Muscle layer of colon (tissue), 2 donors: ENCODE data around the gene ATF5.

Source experiments
- H3K27ac ChIP-seq: one replicate; pipeline ENCODE4 v1.7.0; 2013; ENCODE audit warnings: low read depth, mild to moderate bottlenecking, low read length, moderate library complexity
- H3K27me3 ChIP-seq, 2 donors: one replicate each; pipeline ENCODE4 v1.7.0; 2013; ENCODE audit warnings: low read length in 2 of 2, mild to moderate bottlenecking in 2 of 2; ENCODE audit not compliant: insufficient read depth in 2 of 2, control insufficient read depth in 1 of 2
- H3K36me3 ChIP-seq: one replicate; pipeline ENCODE4 v1.7.0; 2013; ENCODE audit warnings: mild to moderate bottlenecking, low read length; ENCODE audit not compliant: insufficient read depth
- H3K4me1 ChIP-seq: one replicate; pipeline ENCODE4 v1.7.0; 2013; ENCODE audit warnings: mild to moderate bottlenecking, low read length; ENCODE audit not compliant: insufficient read depth
- H3K4me3 ChIP-seq, 2 donors: one replicate each; pipeline ENCODE4 v1.7.0; 2013; ENCODE audit warnings: low read length in 2 of 2, low read depth in 1 of 2, mild to moderate bottlenecking in 1 of 2, moderate library complexity in 1 of 2
- H3K9ac ChIP-seq: one replicate; pipeline ENCODE4 v1.7.0; 2013; ENCODE audit warnings: low read length
- H3K9me3 ChIP-seq: one replicate; pipeline ENCODE4 v1.7.0; 2013; ENCODE audit warnings: mild to moderate bottlenecking, low read length
- donor health status: abdominal sarcoma.
- donor health status: Adenocarcinoma of cecum.

ATF5 gene

DNA sequence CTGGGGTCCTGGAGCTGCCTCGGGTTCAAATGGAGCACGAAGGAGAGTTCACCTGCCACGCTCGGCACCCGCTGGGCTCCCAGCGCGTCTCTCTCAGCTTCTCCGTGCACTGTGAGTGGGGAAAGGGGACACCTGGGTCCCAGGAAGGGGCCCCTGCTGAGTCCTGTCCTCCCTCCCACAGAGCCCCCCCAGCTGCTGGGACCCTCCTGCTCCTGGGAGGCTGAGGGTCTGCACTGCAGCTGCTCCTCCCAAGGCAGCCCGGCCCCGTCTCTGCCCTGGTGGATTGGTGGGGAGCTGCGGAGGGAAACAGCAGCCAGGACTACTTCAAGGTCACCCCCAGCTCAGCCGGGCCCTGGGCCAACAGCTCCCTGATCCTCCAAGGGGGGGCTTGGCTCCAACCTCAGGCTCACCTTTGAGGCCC lies 43.0 kb downstream of the ATF5 start:
- Histone ChIP-seq H3K9me3 (no peaks in the 10 kb centered on the region), H3K36me3 (peaks cover 16% of the 10 kb centered on the region), H3K4me1 (no peaks in the 10 kb centered on the region), H3K9ac (no peak overlapping the region), H3K27me3 (peaks cover 0 to 19% of the 10 kb centered on the region in 2 donors), H3K27ac (no peak overlapping the region), H3K4me3 (no peak overlapping the region)

DNA sequence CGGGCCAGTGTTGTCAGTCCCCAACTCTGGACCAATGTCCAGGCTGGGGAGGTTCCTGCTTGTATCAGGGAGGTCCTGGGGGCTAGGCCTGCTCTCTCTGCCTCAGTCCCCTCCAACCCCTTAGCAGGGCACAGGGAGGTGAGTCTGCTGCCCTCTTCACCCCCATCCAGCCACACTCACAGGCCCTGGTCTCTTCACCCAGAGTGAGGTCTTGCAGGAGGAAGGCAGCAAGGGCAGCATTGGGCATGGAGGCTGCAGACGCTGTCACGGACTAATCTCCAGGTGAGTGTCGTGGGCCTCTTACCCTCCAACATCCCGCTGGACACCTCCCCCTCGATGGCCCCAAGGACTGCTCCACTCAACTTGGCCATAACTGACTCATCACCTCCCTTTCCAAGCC lies 43.8 kb downstream of the ATF5 start:
- H3K9me3 ChIP-seq = no peaks in the 10 kb centered on the region
- H3K27me3 ChIP-seq = peaks cover 0 to 15% of the 10 kb centered on the region in 2 donors
- H3K4me3 ChIP-seq = no peak overlapping the region
- H3K27ac ChIP-seq = no peak overlapping the region
- no peak overlapping the region for H3K9ac ChIP-seq
- peaks cover 19% of the 10 kb centered on the region for H3K36me3 ChIP-seq
- no peaks in the 10 kb centered on the region for H3K4me1 ChIP-seq

DNA sequence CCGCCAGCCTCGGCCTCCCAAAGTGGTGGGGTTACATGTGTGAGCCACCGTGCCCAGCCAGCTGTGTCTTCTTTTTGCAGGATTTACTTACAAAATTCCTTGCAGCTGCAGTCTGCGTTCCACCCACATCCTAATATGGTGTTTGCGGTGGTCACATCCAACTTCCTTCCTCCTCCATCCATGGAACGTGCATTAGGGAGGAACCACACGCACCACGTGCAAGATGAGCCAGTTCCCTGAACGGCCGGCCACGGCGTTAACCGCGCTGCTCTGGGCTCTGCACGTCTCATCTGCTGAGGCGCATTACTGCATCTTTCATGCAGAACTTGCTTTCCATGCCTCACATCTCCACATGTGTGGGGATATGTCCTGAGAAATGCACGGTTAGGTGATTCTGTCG lies 45.0 kb downstream of the ATF5 start:
- Histone ChIP-seq H3K36me3 (peaks cover 26% of the 10 kb centered on the region), H3K27ac (no peak overlapping the region), H3K9ac (no peak overlapping the region), H3K4me1 (no peaks in the 10 kb centered on the region), H3K4me3 (no peak overlapping the region), H3K9me3 (no peaks in the 10 kb centered on the region), H3K27me3 (peaks cover 0 to 4% of the 10 kb centered on the region in 2 donors)

DNA sequence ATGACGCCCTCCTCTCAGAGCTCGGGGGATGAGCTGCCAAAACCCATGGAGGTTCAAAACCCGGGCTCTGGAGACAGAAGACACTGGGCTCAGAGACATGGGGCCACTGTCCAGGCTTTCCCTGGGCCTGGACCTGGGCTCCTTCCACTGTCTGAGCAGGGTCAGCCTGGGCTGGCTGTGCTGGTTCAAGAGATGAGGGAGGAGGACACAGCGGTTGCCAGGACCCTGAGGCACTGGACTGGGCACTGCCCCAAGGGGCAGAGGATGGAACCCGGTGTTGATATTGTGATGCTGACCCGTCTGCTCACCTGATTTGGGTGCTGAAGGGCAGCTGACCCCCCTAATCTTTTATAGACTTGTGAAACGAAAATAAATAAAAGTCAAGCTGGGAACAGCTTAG lies 46.0 kb downstream of the ATF5 start:
- Histone ChIP-seq H3K9ac (no peak overlapping the region), H3K9me3 (no peaks in the 10 kb centered on the region), H3K4me3 (no peak overlapping the region), H3K27me3 (no peaks in the 10 kb centered on the region), H3K4me1 (no peaks in the 10 kb centered on the region), H3K36me3 (peaks cover 26% of the 10 kb centered on the region), H3K27ac (no peak overlapping the region)

DNA sequence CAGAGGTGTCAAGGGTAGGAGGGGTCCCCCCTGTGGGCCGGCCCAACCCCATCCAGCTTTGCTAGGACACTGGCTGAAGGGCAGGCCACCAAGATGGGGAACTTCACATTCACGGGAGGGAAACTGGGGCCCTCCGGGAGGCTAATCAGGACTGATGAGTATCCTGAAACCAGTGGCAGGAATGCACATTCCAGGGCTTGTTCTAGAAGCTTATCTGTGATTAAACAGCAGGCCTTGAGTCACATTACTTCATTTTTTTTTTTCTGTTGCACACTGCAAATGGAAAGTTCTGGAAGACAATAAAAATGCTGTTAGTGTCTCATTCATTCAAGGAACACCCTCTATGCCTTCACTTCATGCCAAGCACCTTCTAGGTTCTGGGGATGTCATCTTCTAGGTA lies 47.5 kb downstream of the ATF5 start:
- H3K36me3 ChIP-seq = peaks cover 33% of the 10 kb centered on the region
- no peak overlapping the region for H3K27ac ChIP-seq
- H3K9ac ChIP-seq = no peak overlapping the region
- H3K27me3 ChIP-seq = no peaks in the 10 kb centered on the region
- H3K9me3 ChIP-seq = no peaks in the 10 kb centered on the region
- H3K4me1 ChIP-seq = no peaks in the 10 kb centered on the region
- no peak overlapping the region for H3K4me3 ChIP-seq

DNA sequence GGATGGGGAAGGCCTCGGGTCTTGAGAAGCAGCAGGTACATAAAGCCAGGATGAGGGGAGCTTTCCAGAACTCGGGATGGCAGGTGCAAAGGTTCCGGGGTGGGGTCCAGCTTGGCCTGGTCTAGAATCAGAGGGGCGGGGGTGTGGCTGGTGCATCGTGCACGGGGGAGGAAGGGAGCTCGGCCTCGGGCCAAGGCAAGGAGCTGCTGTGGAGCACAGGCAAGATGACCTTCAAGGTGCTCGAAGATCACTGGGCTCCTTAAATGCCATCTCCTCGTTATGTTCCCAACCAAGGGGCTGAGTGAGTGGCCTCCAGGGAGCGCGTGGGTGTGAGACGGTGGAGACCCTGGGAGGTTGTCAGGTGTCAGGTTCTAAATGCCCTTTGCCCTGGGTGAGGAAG lies 48.1 kb downstream of the ATF5 start:
- H3K36me3 ChIP-seq = peaks cover 38% of the 10 kb centered on the region
- no peak overlapping the region for H3K4me3 ChIP-seq
- H3K27ac ChIP-seq = no peak overlapping the region
- no peaks in the 10 kb centered on the region for H3K27me3 ChIP-seq
- H3K9me3 ChIP-seq = no peaks in the 10 kb centered on the region
- H3K9ac ChIP-seq = no peak overlapping the region
- H3K4me1 ChIP-seq = no peaks in the 10 kb centered on the region

DNA sequence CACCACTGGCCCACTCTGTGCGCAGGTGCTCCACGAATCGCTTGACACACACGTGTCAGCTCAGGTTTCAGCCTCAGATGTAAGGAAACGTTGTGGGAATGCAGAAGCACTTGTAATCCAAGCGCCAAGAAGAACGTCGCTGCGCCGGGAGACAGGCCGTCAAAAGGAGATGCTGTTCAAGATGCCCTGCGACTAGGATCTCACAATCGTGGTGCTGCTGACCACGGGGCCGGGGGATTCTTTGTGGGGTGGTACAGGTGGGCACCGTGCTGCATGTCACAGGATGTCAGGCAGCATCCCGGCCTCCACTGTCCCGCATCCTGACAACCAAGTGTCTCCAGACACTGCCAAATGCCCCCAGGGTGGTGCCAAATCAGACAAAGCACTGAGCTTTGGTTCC lies 48.9 kb downstream of the ATF5 start:
- no peak overlapping the region for H3K27ac ChIP-seq
- H3K9me3 ChIP-seq = no peaks in the 10 kb centered on the region
- H3K9ac ChIP-seq = no peak overlapping the region
- no peaks in the 10 kb centered on the region for H3K4me1 ChIP-seq
- no peak overlapping the region for H3K4me3 ChIP-seq
- peaks cover 44% of the 10 kb centered on the region for H3K36me3 ChIP-seq
- no peaks in the 10 kb centered on the region for H3K27me3 ChIP-seq

DNA sequence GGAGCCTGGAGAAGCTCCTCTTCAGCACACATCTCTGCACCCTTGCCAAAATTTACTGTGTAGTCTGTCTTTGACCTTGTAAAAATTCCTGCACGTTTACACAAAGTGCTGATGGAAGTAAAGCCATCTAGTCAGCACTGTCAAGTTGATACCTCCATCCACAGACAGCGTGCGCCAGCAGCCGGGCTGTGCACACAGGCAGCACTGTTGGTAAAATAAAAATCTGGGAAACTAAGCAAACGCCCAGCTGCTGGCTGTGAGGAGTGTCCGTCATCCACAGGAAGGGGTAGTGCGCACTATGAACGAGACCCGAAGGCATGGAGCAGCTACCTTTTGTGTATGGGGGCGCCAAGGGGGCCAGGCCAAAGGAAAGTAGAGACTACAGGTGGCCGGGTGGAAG lies 49.3 kb downstream of the ATF5 start:
- Histone ChIP-seq H3K9ac (no peak overlapping the region), H3K36me3 (peaks cover 46% of the 10 kb centered on the region), H3K9me3 (no peaks in the 10 kb centered on the region), H3K4me3 (no peak overlapping the region), H3K4me1 (no peaks in the 10 kb centered on the region), H3K27ac (no peak overlapping the region), H3K27me3 (no peaks in the 10 kb centered on the region)

DNA sequence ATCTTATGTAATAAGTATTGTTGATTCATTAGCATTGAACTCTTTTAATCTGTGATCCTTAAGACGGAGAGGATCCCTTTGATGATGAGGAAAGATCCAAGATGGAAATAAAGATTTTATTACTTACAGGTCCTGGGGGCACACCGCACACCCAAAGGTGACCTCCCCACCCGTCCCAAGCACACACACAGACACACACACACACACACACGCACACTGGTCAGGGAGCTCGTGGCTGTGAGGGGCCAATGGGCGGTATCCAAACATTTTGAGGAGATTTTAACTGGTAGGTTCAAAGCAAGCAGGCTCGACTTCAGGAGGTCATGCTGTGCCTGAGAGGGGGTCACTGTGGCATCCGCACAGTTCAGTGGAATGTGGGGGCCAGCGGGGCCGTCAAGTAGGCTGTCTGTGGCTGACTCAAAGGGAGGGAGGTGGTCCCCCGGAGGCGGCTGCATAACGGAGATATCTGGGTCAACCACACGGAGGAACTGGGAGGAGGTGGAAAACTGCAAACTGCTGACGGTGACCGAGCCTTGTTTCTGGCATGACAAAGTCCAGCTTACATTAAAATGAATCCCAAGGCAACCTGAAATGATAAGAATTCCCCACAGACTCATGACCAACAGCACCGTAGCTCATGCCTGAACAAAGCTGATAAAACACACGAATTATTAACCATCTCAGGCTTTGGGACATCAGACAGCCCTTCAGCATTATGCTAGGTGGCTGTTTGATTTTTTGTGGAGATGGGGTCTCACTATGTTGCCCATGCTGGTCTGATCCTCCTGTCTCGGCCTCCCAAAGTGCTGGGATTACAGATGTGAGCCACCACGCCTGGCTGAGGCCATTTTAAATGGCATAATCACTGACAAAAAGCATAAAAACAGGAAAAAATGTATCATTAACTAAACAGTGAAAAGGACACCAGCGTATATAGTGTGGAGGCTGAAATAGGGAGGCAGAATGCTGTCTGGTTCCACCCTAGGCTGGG lies 52.9 kb downstream of the ATF5 start:
- Histone ChIP-seq H3K36me3 (peaks cover 67% of the 10 kb centered on the region), H3K4me1 (no peaks in the 10 kb centered on the region), H3K27me3 (no peaks in the 10 kb centered on the region), H3K27ac (no peak overlapping the region), H3K4me3 (no peak overlapping the region), H3K9ac (no peak overlapping the region), H3K9me3 (no peaks in the 10 kb centered on the region)
